ENCODE results near the gene GRIP2.

Gene GRIP2

DNA sequence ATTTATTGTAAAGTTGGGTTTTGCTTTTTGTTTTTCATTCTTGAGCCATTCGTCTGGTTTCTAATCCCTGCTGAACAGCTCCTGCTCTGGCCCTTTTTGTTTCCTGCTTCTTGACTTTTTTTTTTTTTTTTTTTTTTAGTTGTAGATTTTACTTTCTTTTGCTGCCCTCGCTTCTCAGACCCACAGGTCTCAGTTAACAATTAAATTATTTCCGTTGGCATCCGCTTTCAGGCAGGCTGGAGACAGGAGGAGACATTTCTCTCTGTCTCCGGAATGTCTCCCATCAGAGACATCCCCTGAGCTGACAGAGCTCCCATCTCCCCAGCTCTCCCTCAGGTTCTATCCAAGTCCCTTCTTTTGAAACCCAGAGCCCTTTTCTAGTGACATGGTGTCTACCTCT lies 69.1 kb downstream of the GRIP2 start:
- Histone ChIP-seq H3K36me3 (ENCODE audit: control insufficient read depth, insufficient read depth, low read length) (peaks cover 11% of the 10 kb centered on the region), H4K8ac (ENCODE audit: low read depth, low read length) (no peak overlapping the region), H3K18ac (ENCODE audit: low read length) (no peak overlapping the region), H2BK15ac (replicated peaks; ENCODE audit: low read depth) (no peak overlapping the region), H3K79me1 (ENCODE audit: low read length) (no peaks in the 10 kb centered on the region), H2BK5ac (ENCODE audit: low read length) (no peak overlapping the region), H3K4me2 (ENCODE audit: low read length) (no peak overlapping the region), H4K5ac (ENCODE audit: low read length) (no peak overlapping the region), H3K4ac (ENCODE audit: low read depth, low read length) (no peak overlapping the region), H3K79me2 (ENCODE audit: control insufficient read depth, insufficient read depth, low read length) (no peaks in the 10 kb centered on the region), H3K56ac (ENCODE audit: low read length) (no peak overlapping the region), H3K4me1 (ENCODE audit: control insufficient read depth, low read depth, low read length) (no peaks in the 10 kb centered on the region), H3K9ac (ENCODE audit: low read length) (no peak overlapping the region), H3K23ac (ENCODE audit: low read length) (no peak overlapping the region), H2BK120ac (ENCODE audit: low read depth, low read length) (no peak overlapping the region), H3K27ac (ENCODE audit: low read depth, low read length) (no peak overlapping the region), H3K4me3 (ENCODE audit: low read length) (no peak overlapping the region), H2AK5ac (ENCODE audit: low read length) (no peak overlapping the region), H3K27me3 (ENCODE audit: insufficient read depth, low read length, poor library complexity) (no peaks in the 10 kb centered on the region)
- WGBS (ENCODE audit: extremely low coverage, insufficient coverage, low lambda C conversion rate), result no CpG with 5 or more reads among the region's 5 CpGs
- DNase-seq, result no peak

DNA sequence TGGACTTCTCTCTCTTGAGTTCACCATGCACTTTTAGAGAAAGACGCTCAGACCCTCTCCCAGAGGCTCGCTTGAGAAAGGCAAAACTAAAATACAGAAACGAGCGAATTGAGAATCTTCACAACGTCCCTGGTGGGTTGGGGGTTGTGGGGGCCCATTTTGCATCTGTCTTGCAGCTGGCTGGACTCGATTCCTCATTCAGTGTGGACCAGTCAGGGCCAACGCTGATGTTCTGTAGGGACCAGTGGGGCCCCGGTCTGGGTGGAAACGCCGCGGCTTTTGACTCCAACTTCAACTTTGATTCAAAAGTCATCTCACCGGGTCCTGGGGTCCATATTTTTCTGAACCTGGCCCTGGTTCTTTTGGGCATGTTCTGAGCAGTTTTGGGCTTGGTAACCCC lies 69.7 kb downstream of the GRIP2 start:
- H3K27ac ChIP-seq (ENCODE audit: low read depth, low read length), result no peak overlapping the region
- H3K79me2 ChIP-seq (ENCODE audit: control insufficient read depth, insufficient read depth, low read length), result no peaks in the 10 kb centered on the region
- DNase-seq, result no peak
- H3K27me3 ChIP-seq (ENCODE audit: insufficient read depth, low read length, poor library complexity), result no peaks in the 10 kb centered on the region
- no CpG with 5 or more reads among the region's 12 CpGs for whole genome bisulfite sequencing (ENCODE audit: extremely low coverage, insufficient coverage, low lambda C conversion rate)
- H2BK120ac ChIP-seq (ENCODE audit: low read depth, low read length), result no peak overlapping the region
- H3K18ac ChIP-seq (ENCODE audit: low read length), result no peak overlapping the region
- no peak overlapping the region for H2BK5ac ChIP-seq (ENCODE audit: low read length)
- no peaks in the 10 kb centered on the region for H3K4me1 ChIP-seq (ENCODE audit: control insufficient read depth, low read depth, low read length)
- H3K4ac ChIP-seq (ENCODE audit: low read depth, low read length), result no peak overlapping the region
- H3K4me2 ChIP-seq (ENCODE audit: low read length), result no peak overlapping the region
- H3K79me1 ChIP-seq (ENCODE audit: low read length), result no peaks in the 10 kb centered on the region
- H2BK15ac ChIP-seq (replicated peaks; ENCODE audit: low read depth), result no peak overlapping the region
- no peak overlapping the region for H4K5ac ChIP-seq (ENCODE audit: low read length)
- H4K8ac ChIP-seq (ENCODE audit: low read depth, low read length), result no peak overlapping the region
- no peak overlapping the region for H3K23ac ChIP-seq (ENCODE audit: low read length)
- H3K56ac ChIP-seq (ENCODE audit: low read length), result no peak overlapping the region
- no peak overlapping the region for H2AK5ac ChIP-seq (ENCODE audit: low read length)
- peaks cover 11% of the 10 kb centered on the region for H3K36me3 ChIP-seq (ENCODE audit: control insufficient read depth, insufficient read depth, low read length)
- H3K4me3 ChIP-seq (ENCODE audit: low read length), result no peak overlapping the region
- H3K9ac ChIP-seq (ENCODE audit: low read length), result no peak overlapping the region

DNA sequence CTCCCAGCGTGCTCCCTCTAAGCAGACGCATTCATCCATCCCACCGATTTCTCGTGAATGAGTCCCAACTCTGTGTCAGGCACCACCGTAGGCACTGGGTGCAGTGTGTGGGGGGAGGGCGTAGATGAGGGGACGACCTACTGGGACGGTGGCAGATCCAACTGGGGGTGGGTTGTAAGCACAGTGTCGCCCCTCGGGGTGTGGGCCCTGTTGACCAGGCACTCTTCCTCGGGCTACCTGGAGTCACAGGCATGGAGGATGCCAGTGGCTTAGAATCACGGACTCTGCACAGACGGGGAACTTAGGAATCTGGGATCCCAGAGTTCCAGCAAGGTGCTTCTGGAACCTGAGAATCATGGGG lies 71.5 kb downstream of the GRIP2 start:
- H3K23ac ChIP-seq (ENCODE audit: low read length), result no peak overlapping the region

DNA sequence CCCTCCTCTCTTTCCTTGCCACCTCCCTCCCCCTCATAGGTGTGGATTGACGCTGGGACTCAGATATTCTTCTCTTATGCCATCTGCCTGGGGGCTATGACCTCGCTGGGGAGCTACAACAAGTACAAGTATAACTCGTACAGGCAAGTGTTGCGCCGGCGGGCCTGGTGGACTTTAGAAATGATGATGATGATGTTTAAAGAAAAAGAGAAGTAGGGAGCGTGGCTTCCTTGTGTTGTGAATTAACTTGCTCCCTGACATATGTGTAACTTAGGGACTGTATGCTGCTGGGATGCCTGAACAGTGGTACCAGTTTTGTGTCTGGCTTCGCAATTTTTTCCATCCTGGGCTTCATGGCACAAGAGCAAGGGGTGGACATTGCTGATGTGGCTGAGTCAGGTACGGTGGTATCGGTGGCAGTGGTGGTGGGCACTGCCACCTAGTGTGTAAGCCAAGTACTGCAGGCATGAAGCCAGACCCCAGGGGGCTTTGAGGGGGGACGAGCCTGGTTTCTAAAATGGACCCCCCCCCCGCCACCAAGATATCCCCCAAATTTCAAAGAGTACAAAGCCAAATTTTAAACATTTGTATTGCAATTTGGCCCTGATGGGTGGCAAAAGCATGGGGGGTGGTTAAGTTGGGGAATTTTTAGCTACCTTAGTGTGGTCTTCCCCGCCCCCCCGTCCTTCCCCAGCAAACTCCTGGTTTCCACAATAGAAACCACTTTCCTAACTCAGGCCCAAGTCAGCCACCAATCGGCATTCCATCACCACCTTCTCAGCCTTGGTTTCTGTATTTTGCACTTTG lies 72.1 kb downstream of the GRIP2 start:
- H4K5ac ChIP-seq (ENCODE audit: low read length), result no peak overlapping the region
- no peak overlapping the region for H3K56ac ChIP-seq (ENCODE audit: low read length)
- WGBS (ENCODE audit: extremely low coverage, insufficient coverage, low lambda C conversion rate), result no CpG with 5 or more reads among the region's 15 CpGs
- no peak overlapping the region for H3K18ac ChIP-seq (ENCODE audit: low read length)
- H3K79me1 ChIP-seq (ENCODE audit: low read length), result no peaks in the 10 kb centered on the region
- H3K36me3 ChIP-seq (ENCODE audit: control insufficient read depth, insufficient read depth, low read length), result peaks cover 8% of the 10 kb centered on the region
- no peak overlapping the region for H3K27ac ChIP-seq (ENCODE audit: low read depth, low read length)
- H3K4ac ChIP-seq (ENCODE audit: low read depth, low read length), result no peak overlapping the region
- H3K9ac ChIP-seq (ENCODE audit: low read length), result no peak overlapping the region
- no peak overlapping the region for H4K8ac ChIP-seq (ENCODE audit: low read depth, low read length)
- H3K23ac ChIP-seq (ENCODE audit: low read length), result no peak overlapping the region
- H2BK15ac ChIP-seq (replicated peaks; ENCODE audit: low read depth), result no peak overlapping the region
- no peak overlapping the region for H3K4me3 ChIP-seq (ENCODE audit: low read length)
- no peaks in the 10 kb centered on the region for H3K79me2 ChIP-seq (ENCODE audit: control insufficient read depth, insufficient read depth, low read length)
- no peak overlapping the region for H3K4me2 ChIP-seq (ENCODE audit: low read length)
- DNase-seq, result peak; percentile 46
- H2BK120ac ChIP-seq (ENCODE audit: low read depth, low read length), result no peak overlapping the region
- no peaks in the 10 kb centered on the region for H3K4me1 ChIP-seq (ENCODE audit: control insufficient read depth, low read depth, low read length)
- H2BK5ac ChIP-seq (ENCODE audit: low read length), result no peak overlapping the region
- H2AK5ac ChIP-seq (ENCODE audit: low read length), result no peak overlapping the region
- H3K27me3 ChIP-seq (ENCODE audit: insufficient read depth, low read length, poor library complexity), result no peaks in the 10 kb centered on the region

More for the DNA sequence above, 71.5 kb downstream of the GRIP2 start:
- Histone ChIP-seq H2BK5ac (ENCODE audit: low read length) (no peak overlapping the region), H2BK120ac (ENCODE audit: low read depth, low read length) (no peak overlapping the region), H3K27ac (ENCODE audit: low read depth, low read length) (no peak overlapping the region), H3K79me1 (ENCODE audit: low read length) (no peaks in the 10 kb centered on the region), H2BK15ac (replicated peaks; ENCODE audit: low read depth) (no peak overlapping the region), H3K18ac (ENCODE audit: low read length) (no peak overlapping the region), H2AK5ac (ENCODE audit: low read length) (no peak overlapping the region), H3K79me2 (ENCODE audit: control insufficient read depth, insufficient read depth, low read length) (no peaks in the 10 kb centered on the region), H3K56ac (ENCODE audit: low read length) (no peak overlapping the region), H3K4me2 (ENCODE audit: low read length) (no peak overlapping the region), H3K36me3 (ENCODE audit: control insufficient read depth, insufficient read depth, low read length) (peaks cover 11% of the 10 kb centered on the region), H4K5ac (ENCODE audit: low read length) (no peak overlapping the region), H3K9ac (ENCODE audit: low read length) (no peak overlapping the region), H3K4me1 (ENCODE audit: control insufficient read depth, low read depth, low read length) (no peaks in the 10 kb centered on the region), H3K4me3 (ENCODE audit: low read length) (no peak overlapping the region), H4K8ac (ENCODE audit: low read depth, low read length) (no peak overlapping the region), H3K4ac (ENCODE audit: low read depth, low read length) (no peak overlapping the region), H3K27me3 (ENCODE audit: insufficient read depth, low read length, poor library complexity) (no peaks in the 10 kb centered on the region)
- DNase-seq, result no peak
- WGBS (ENCODE audit: extremely low coverage, insufficient coverage, low lambda C conversion rate), result no CpG with 5 or more reads among the region's 13 CpGs

DNA sequence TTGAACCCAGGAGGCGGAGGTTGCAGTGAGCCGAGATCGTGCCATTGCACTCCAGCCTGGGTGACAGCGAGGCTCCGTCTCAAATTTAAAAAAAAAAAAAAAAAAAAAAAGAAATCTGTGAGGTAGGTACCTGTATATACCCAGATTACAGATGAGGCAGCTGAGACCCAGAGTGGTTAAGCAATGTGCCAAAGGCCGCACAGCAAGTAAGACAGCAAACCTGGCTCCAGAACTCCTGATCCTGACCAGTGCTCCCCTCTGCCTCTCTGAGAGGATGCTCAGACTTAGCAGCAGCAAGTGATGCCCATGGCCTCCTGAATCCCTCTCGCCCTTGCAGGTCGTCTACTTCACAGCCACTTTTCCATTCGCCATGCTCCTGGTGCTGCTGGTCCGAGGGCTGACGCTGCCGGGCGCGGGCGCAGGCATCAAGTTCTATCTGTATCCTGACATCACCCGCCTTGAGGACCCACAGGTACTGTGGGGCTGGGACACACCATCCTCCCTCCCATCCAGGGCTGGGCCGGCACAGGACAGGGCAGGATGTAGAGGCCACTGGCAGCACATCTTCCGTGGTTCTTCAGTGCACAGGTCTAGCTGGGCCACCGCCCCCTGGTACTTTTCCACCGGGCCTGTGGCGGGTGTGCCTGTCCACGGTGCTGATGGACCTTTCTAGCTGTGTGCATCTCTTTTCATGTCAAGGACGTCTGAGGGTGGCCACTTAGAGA lies 73.8 kb downstream of the GRIP2 start:
- DNase-seq, result no peak
- Histone ChIP-seq H2BK15ac (replicated peaks; ENCODE audit: low read depth) (no peak overlapping the region), H3K4me3 (ENCODE audit: low read length) (no peak overlapping the region), H3K4me2 (ENCODE audit: low read length) (no peak overlapping the region), H3K27ac (ENCODE audit: low read depth, low read length) (no peak overlapping the region), H3K56ac (ENCODE audit: low read length) (no peak overlapping the region), H3K4me1 (ENCODE audit: control insufficient read depth, low read depth, low read length) (peaks cover 3% of the 10 kb centered on the region), H2BK5ac (ENCODE audit: low read length) (no peak overlapping the region), H3K79me2 (ENCODE audit: control insufficient read depth, insufficient read depth, low read length) (no peaks in the 10 kb centered on the region), H4K8ac (ENCODE audit: low read depth, low read length) (no peak overlapping the region), H3K4ac (ENCODE audit: low read depth, low read length) (no peak overlapping the region), H3K27me3 (ENCODE audit: insufficient read depth, low read length, poor library complexity) (no peaks in the 10 kb centered on the region), H3K23ac (ENCODE audit: low read length) (no peak overlapping the region), H3K79me1 (ENCODE audit: low read length) (no peaks in the 10 kb centered on the region), H3K9ac (ENCODE audit: low read length) (no peak overlapping the region), H2BK120ac (ENCODE audit: low read depth, low read length) (no peak overlapping the region), H3K18ac (ENCODE audit: low read length) (no peak overlapping the region), H2AK5ac (ENCODE audit: low read length) (no peak overlapping the region), H4K5ac (ENCODE audit: low read length) (no peak overlapping the region), H3K36me3 (ENCODE audit: control insufficient read depth, insufficient read depth, low read length) (peaks cover 11% of the 10 kb centered on the region)
- WGBS (ENCODE audit: extremely low coverage, insufficient coverage, low lambda C conversion rate), result no CpG with 5 or more reads among the region's 23 CpGs
